Mesodermal cell (in vitro differentiated cells): Measurements from ENCODE around the gene HIKESHI. TPM values are rescaled to one million over a fixed set of nuclear protein-coding genes. Genes with fewer than 3 reads are reported as not detected.
A peak's percentile ranks its signal among the peaks of the same experiment; 100 is the strongest.

ENCODE experiments used
- H3K27ac ChIP-seq: 2 replicates; pipeline ENCODE4 v1.7.0; 2013; ENCODE audit warnings: mild to moderate bottlenecking, low read depth, low read length, moderate library complexity; ENCODE audit not compliant: severe bottlenecking
- H3K36me3 ChIP-seq: 2 replicates; pipeline ENCODE4 v1.7.1; 2013; ENCODE audit warnings: mild to moderate bottlenecking, low read length, moderate library complexity; ENCODE audit not compliant: control insufficient read depth, insufficient read depth
- H3K4me1 ChIP-seq: one replicate; pipeline ENCODE4 v1.7.1; 2013; ENCODE audit warnings: mild to moderate bottlenecking, low read length; ENCODE audit not compliant: insufficient read depth, control insufficient read depth, poor library complexity, severe bottlenecking
- H3K4me3 ChIP-seq: 2 replicates; pipeline ENCODE4 v1.7.0; 2013; ENCODE audit warnings: low read length, control low read depth, mild to moderate bottlenecking; ENCODE audit not compliant: insufficient read depth, poor library complexity, severe bottlenecking; ENCODE audit errors: extremely low read depth
- H3K9me3 ChIP-seq: 2 replicates; pipeline ENCODE4 v1.7.1; 2013; ENCODE audit warnings: mild to moderate bottlenecking, low read length, moderate library complexity; ENCODE audit not compliant: control insufficient read depth
- WGBS, 2 experiments: methylation state at CpG; one replicate each; pipeline ENCODE4 v1.1.5; 2013; ENCODE audit warnings: missing lambda C conversion rate in 2 of 2; ENCODE audit not compliant: insufficient coverage in 2 of 2; 5-methylcytosine and 5-hydroxymethylcytosine counted together
- polyA plus RNA-seq, 2 experiments: library from polyadenylated mRNA; stranded (reverse); fragments of 50-300 nt; gene quantifications; one replicate each; pipeline ENCODE4 v1.2.3, GENCODE V29; 2013

The HIKESHI gene, protein sequence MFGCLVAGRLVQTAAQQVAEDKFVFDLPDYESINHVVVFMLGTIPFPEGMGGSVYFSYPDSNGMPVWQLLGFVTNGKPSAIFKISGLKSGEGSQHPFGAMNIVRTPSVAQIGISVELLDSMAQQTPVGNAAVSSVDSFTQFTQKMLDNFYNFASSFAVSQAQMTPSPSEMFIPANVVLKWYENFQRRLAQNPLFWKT
- 82.6 TPM for polyA plus RNA-seq (2013, experiment 1 of 2)
- 75.4 TPM for polyA plus RNA-seq (2013, experiment 2 of 2)

GRCh38 chr11:86302092-86302793 lies at the start of gene HIKESHI:
TSS of gene HIKESHI (plus strand) at chr11:86302240. CDS start at chr11:86302449, 209 bp downstream.
- WGBS, 2 experiments: 0 to 1% methylated on average over 25 to 26 of the region's 30 CpGs
- H3K4me1 ChIP-seq: no peaks in the 10 kb centered on the region
- peak within 1 kb of the TSS; percentile 91 for H3K27ac ChIP-seq
- peaks cover 12% of the 10 kb centered on the region for H3K36me3 ChIP-seq
- H3K9me3 ChIP-seq: no peaks in the 10 kb centered on the region
- peak within 1 kb of the TSS; percentile 84 for H3K4me3 ChIP-seq

- Histone ChIP-seq H3K4me1 (no peaks in the 10 kb centered on the region), H3K9me3 (no peaks in the 10 kb centered on the region), H3K36me3 (peaks cover 40% of the 10 kb centered on the region), H3K4me3 (no peak overlapping the region), H3K27ac (no peak overlapping the region)
- WGBS, 2 experiments: no CpG with 5 or more reads among the region's 1 CpG
Observed at GRCh38 chr11:86255896-86256295, 46.1 kb upstream of the HIKESHI start.

DNA sequence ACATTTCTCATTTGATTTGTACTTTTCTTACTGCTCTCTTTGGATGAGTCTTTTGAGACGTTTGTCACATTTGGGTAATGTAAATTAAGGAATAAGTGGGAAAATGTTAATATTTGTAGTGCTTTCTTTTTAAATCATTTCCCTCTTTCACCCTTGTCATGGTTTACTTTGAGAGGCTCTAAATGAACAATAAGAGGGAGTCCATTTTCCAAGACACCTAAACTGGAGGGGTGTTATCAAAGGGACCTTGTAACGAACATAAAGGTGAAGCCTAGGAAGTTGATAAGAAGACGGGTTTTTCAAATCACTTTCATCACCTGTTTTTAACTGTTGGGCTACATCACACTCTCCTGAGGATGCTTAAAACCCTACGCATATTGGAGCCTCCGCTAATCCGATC lies 45.4 kb upstream of the HIKESHI start:
- no peaks in the 10 kb centered on the region for H3K4me1 ChIP-seq
- H3K27ac ChIP-seq: no peak overlapping the region
- H3K9me3 ChIP-seq: no peaks in the 10 kb centered on the region
- peaks cover 43% of the 10 kb centered on the region for H3K36me3 ChIP-seq
- WGBS, 2 experiments: 61 to 68% methylated on average over 3 to 4 of the region's 6 CpGs
- H3K4me3 ChIP-seq: no peak overlapping the region

- H3K36me3 ChIP-seq: peaks cover 52% of the 10 kb centered on the region
Observed at GRCh38 chr11:86257446-86257845, 44.6 kb upstream of the HIKESHI start.

DNA sequence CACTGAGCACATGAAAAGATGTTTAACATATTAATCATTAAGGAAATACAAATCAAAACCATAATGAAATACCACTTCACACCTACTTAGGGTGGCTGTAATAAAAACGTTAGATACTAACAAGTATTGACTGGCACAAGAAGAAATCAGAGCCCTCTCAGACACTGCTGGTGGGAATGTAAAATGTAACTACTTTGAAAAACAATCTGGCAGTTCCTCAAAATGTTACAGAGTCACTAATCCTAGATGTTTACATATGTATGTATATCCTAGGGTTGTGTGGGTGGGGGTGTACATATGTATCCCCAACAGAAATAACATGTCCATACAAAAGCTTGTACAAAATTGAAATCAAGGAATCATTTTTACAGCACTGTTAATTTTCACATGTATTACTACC lies 42.3 kb upstream of the HIKESHI start:
- H3K36me3 ChIP-seq: peaks cover 63% of the 10 kb centered on the region
- WGBS, 2 experiments: no CpG with 5 or more reads among the region's 1 CpG

More at GRCh38 chr11:86257446-86257845, 44.6 kb upstream of the HIKESHI start:
- Histone ChIP-seq H3K4me1 (no peaks in the 10 kb centered on the region), H3K27ac (no peak overlapping the region), H3K4me3 (no peak overlapping the region), H3K9me3 (no peaks in the 10 kb centered on the region)

GRCh38 chr11:86261328-86261727 lies 40.7 kb upstream of the HIKESHI start:
- 81 to 87% methylated on average over 2 of the region's 3 CpGs for WGBS, 2 experiments
- H3K9me3 ChIP-seq: no peaks in the 10 kb centered on the region
- H3K4me3 ChIP-seq: no peak overlapping the region
- peaks cover 63% of the 10 kb centered on the region for H3K36me3 ChIP-seq
- no peak overlapping the region for H3K27ac ChIP-seq
- no peaks in the 10 kb centered on the region for H3K4me1 ChIP-seq

More for the DNA sequence above, 42.3 kb upstream of the HIKESHI start:
- no peaks in the 10 kb centered on the region for H3K4me1 ChIP-seq
- H3K4me3 ChIP-seq: no peak overlapping the region
- no peaks in the 10 kb centered on the region for H3K9me3 ChIP-seq
- H3K27ac ChIP-seq: no peak overlapping the region

GRCh38 chr11:86262387-86262786 lies 39.7 kb upstream of the HIKESHI start:
- no peak overlapping the region for H3K27ac ChIP-seq
- H3K9me3 ChIP-seq: no peaks in the 10 kb centered on the region
- H3K36me3 ChIP-seq: peaks cover 54% of the 10 kb centered on the region
- H3K4me1 ChIP-seq: no peaks in the 10 kb centered on the region
- H3K4me3 ChIP-seq: no peak overlapping the region
- WGBS, 2 experiments: 100% methylated on average over 1 to 2 of the region's 6 CpGs

GRCh38 chr11:86264649-86265048 lies 37.4 kb upstream of the HIKESHI start:
- H3K36me3 ChIP-seq: peaks cover 49% of the 10 kb centered on the region

GRCh38 chr11:86265194-86265593 lies 36.8 kb upstream of the HIKESHI start:
- Histone ChIP-seq H3K36me3 (peaks cover 51% of the 10 kb centered on the region), H3K27ac (no peak overlapping the region), H3K4me3 (no peak overlapping the region), H3K4me1 (no peaks in the 10 kb centered on the region), H3K9me3 (no peaks in the 10 kb centered on the region)

More at GRCh38 chr11:86264649-86265048, 37.4 kb upstream of the HIKESHI start:
- Histone ChIP-seq H3K27ac (no peak overlapping the region), H3K9me3 (no peaks in the 10 kb centered on the region), H3K4me3 (no peak overlapping the region), H3K4me1 (no peaks in the 10 kb centered on the region)
- WGBS, 2 experiments: no CpG with 5 or more reads among the region's 2 CpGs

- WGBS, 2 experiments: no CpG with 5 or more reads among the region's 1 CpG
- Histone ChIP-seq H3K27ac (no peak overlapping the region), H3K36me3 (peaks cover 23% of the 10 kb centered on the region), H3K4me1 (no peaks in the 10 kb centered on the region), H3K9me3 (no peaks in the 10 kb centered on the region), H3K4me3 (no peak overlapping the region)
Observed at GRCh38 chr11:86269645-86270044, 32.4 kb upstream of the HIKESHI start.

DNA sequence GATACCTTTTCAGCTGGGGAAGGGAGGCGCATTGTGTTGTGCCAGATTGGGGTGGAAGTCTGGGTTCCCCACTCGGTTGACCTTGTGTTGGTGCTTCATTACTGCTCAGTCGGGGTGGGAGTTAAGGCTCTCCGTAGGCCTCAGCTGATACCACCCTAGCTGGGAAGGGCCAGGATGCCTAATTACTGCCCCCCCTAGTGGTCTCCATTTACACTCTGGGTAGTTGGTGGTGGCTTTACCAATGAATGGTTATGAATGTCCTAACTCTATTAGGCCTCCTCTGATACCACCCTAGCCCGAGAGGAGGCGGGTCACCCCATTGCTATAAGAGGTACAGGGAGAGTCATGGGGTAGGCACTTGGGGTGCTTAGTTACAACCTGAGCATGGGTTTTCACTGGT lies 27.5 kb upstream of the HIKESHI start:
- WGBS, 2 experiments: 87 to 88% methylated on average over 2 to 4 of the region's 6 CpGs
- peaks cover 45% of the 10 kb centered on the region for H3K36me3 ChIP-seq
- no peaks in the 10 kb centered on the region for H3K4me1 ChIP-seq

More for the DNA sequence above, 27.5 kb upstream of the HIKESHI start:
- H3K27ac ChIP-seq: no peak overlapping the region
- H3K9me3 ChIP-seq: no peaks in the 10 kb centered on the region
- H3K4me3 ChIP-seq: no peak overlapping the region
